MM.1S (cell line): ENCODE measurements around the gene KRTAP5-5.
A peak's percentile ranks its signal among the peaks of the same experiment; 100 is the strongest.

Source experiments
- CTCF ChIP-seq: fragments of 300-600 bp; sonication (generic); IDR thresholded peaks from 2 replicates; pipeline ENCODE4 v1.5.1; 2016; ENCODE audit warnings: antibody characterized with exemption, low read length, mixed read lengths
- EZH2 ChIP-seq: fragments of 300-600 bp; sonication (generic); optimal IDR thresholded peaks from 2 replicates; pipeline ENCODE3; 2017; ENCODE audit warnings: low read depth, mild to moderate bottlenecking, antibody characterized with exemption, low read length, mixed read lengths
- EZH2phosphoT487 ChIP-seq: fragments of 300-600 bp; sonication (generic); IDR thresholded peaks from 2 replicates; pipeline ENCODE4 v1.6.1; 2018; ENCODE audit warnings: antibody characterized with exemption, low read length

DNA sequence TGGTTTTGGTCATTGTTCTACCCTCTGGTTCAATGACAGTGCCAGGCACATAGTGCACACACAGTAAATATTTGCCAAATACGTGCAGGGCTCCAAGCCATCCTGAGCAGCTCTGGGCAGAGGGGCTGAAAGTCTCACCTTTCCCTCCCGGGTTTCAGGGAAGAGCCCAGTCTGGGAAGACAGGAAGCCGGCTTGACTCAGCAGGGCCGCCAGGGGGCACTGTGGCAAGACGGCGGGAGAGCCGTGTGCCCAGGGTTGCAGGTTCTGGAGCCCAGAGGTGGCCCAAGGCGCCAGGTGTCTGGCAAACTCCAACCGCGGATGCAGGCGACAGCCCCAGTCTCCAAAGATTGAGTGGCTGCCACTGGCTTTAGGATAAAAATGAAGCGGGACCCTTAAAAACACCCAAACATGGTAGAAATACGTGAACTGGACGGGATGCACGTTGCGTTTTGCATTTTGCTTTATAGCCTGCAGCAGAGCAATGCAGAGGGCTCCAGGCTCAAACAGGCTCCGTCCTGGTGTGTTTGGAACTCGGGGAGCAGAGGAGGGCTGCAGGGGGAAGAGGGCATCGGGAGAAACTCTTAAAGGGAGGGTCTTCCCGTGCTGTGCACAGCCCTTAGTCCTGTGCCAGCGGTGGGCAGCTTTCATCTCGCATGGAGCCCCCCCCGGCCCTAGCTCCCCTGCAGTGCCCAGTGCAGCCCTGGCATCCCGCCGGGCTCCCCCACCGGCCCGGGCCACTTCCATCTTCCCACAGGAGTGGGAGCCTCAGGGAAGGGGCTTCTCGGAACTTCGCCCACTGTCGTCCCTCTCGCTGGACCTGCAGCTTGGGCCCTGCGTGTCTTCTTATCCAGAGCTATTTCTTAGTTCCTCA lies 10.7 kb downstream of the KRTAP5-5 start:
- TF ChIP-seq CTCF, result peak; percentile 79
- TF ChIP-seq EZH2phosphoT487, result no peak
- TF ChIP-seq EZH2, result no peak
